H1 (cell line): Measurements from ENCODE around the gene UTP15. TPM values are rescaled to one million over a fixed set of nuclear protein-coding genes. Genes with fewer than 3 reads are reported as not detected.

Experiments used
- CTCF ChIA-PET: fragments of 300-600 bp; sonication (Branson Sonifier 250); formaldehyde crosslinking; loops from one replicate; lab custom pipeline; 2021; ENCODE audit not compliant: partially characterized antibody; lab: Charles Lee
- POLR2A ChIA-PET: fragments of 300-600 bp; sonication (Branson Sonifier 250); formaldehyde crosslinking; loops from one replicate; lab custom pipeline; 2021; ENCODE audit warnings: inconsistent platforms; ENCODE audit not compliant: partially characterized antibody; lab: Charles Lee
- DNase-seq, 2 experiments: peaks; one replicate each; pipeline versions ENCODE4 v3.0.0 to v3.0.0-alpha.2; 2010 to 2022; ENCODE audit warnings: low spot score in 2 of 2, low read depth in 1 of 2, mixed read lengths in 1 of 2
- FAIRE-seq: peaks from 2 replicates; lab custom pipeline; 2011; peaks lifted over from hg19 to GRCh38; lab: Jason Lieb, UNC
- H2AFZ ChIP-seq: 2 replicates; pipeline ENCODE4 v1.8.1; 2012; ENCODE audit warnings: low read length, inconsistent platforms
- H2AK5ac ChIP-seq: 2 replicates; pipeline ENCODE4 v1.6.1; 2013; ENCODE audit warnings: low read depth, low read length
- H2BK120ac ChIP-seq: replicated peaks from 2 replicates; pipeline ENCODE3; 2013; ENCODE audit warnings: low read depth, low read length, inconsistent platforms
- H2BK12ac ChIP-seq: 2 replicates; pipeline ENCODE4 v1.6.1; 2013; ENCODE audit warnings: low read depth, low read length
- H2BK15ac ChIP-seq: 2 replicates; pipeline ENCODE4 v1.6.1; 2013; ENCODE audit warnings: low read length
- H2BK20ac ChIP-seq: 2 replicates; pipeline ENCODE4 v1.6.1; 2013; ENCODE audit warnings: low read length
- H2BK5ac ChIP-seq: 2 replicates; pipeline ENCODE4 v1.6.1; 2013; ENCODE audit warnings: low read depth, low read length
- H3K14ac ChIP-seq: 2 replicates; pipeline ENCODE4 v1.6.1; 2013; ENCODE audit warnings: inconsistent platforms; ENCODE audit not compliant: insufficient read length
- H3K18ac ChIP-seq: 2 replicates; pipeline ENCODE4 v1.6.1; 2013; ENCODE audit warnings: low read length; ENCODE audit errors: extremely low read depth
- H3K23ac ChIP-seq: 2 replicates; pipeline ENCODE4 v1.6.1; 2013; ENCODE audit warnings: inconsistent platforms; ENCODE audit not compliant: insufficient read length
- H3K23me2 ChIP-seq: 2 replicates; pipeline ENCODE4 v1.6.1; 2013; ENCODE audit warnings: low read depth, low read length
- H3K27ac ChIP-seq: 2 replicates; pipeline ENCODE4 v1.6.1; 2011; ENCODE audit warnings: low read depth, low read length, inconsistent platforms
- H3K27me3 ChIP-seq, 4 experiments: replicated peaks in 1 of 4; 1 replicate in 1 of 4; 2 replicates in 3 of 4; pipeline versions ENCODE4 v1.6.1 to v1.8.1; 2011 to 2013; ENCODE audit warnings: low read length in 3 of 4, mild to moderate bottlenecking in 3 of 4, inconsistent platforms in 2 of 4, mixed read lengths in 2 of 4, moderate library complexity in 1 of 4; ENCODE audit not compliant: control insufficient read depth in 3 of 4, insufficient read depth in 3 of 4; ENCODE audit errors: extremely low read depth in 1 of 4
- H3K36me3 ChIP-seq, 4 experiments: 2 replicates each; pipeline versions ENCODE4 v1.6.1 to v1.8.1; 2011 to 2013; ENCODE audit warnings: mild to moderate bottlenecking in 4 of 4, low read length in 3 of 4, moderate library complexity in 2 of 4, control low read depth in 1 of 4, inconsistent platforms in 1 of 4; ENCODE audit not compliant: insufficient read depth in 4 of 4, control insufficient read depth in 2 of 4
- H3K4ac ChIP-seq: replicated peaks from 2 replicates; pipeline ENCODE3; 2013; ENCODE audit warnings: low read length, low read depth, mixed read lengths, inconsistent platforms; ENCODE audit not compliant: insufficient read length
- H3K4me1 ChIP-seq, 4 experiments: replicated peaks in 1 of 4; 1 replicate in 1 of 4; 2 replicates in 3 of 4; pipeline versions ENCODE4 v1.6.1 to v1.8.1; 2011 to 2013; ENCODE audit warnings: low read length in 3 of 4, inconsistent platforms in 2 of 4, mixed read lengths in 1 of 4; ENCODE audit not compliant: insufficient read depth in 4 of 4, control insufficient read depth in 3 of 4
- H3K4me2 ChIP-seq, 2 experiments: 2 replicates each; pipeline versions ENCODE4 v1.6.1 to v1.8.1; 2011 to 2013; ENCODE audit warnings: low read depth in 2 of 2, low read length in 2 of 2, control low read depth in 1 of 2, inconsistent platforms in 1 of 2, mild to moderate bottlenecking in 1 of 2; ENCODE audit not compliant: insufficient read depth in 1 of 2
- H3K4me3 ChIP-seq, 4 experiments: fragments of 200-600, 300-600 bp in 1 of 4; sonication (generic), shearing (Covaris generic), sonication (Bioruptor Twin) in 1 of 4; 2 replicates each; pipeline versions ENCODE4 v1.5.1 to v1.8.1; 2011 to 2016; ENCODE audit warnings: low read length in 4 of 4, low read depth in 3 of 4, control low read depth in 2 of 4, inconsistent platforms in 2 of 4, mild to moderate bottlenecking in 2 of 4, mixed read lengths in 1 of 4, moderate library complexity in 1 of 4; ENCODE audit not compliant: insufficient read depth in 2 of 4; ENCODE audit errors: extremely low read depth in 1 of 4
- H3K56ac ChIP-seq: replicated peaks from 2 replicates; pipeline ENCODE3; 2013; ENCODE audit warnings: low read depth, mild to moderate bottlenecking, mixed read lengths, low read length, inconsistent platforms; ENCODE audit not compliant: insufficient read length
- H3K79me1 ChIP-seq: 2 replicates; pipeline ENCODE4 v1.6.1; 2013; ENCODE audit warnings: low read depth, low read length, control low read depth
- H3K79me2 ChIP-seq, 2 experiments: 2 replicates each; pipeline versions ENCODE4 v1.6.1 to v1.8.1; 2012 to 2013; ENCODE audit warnings: low read length in 2 of 2, mild to moderate bottlenecking in 2 of 2, inconsistent platforms in 1 of 2; ENCODE audit not compliant: insufficient read depth in 2 of 2, control insufficient read depth in 1 of 2
- H3K9ac ChIP-seq, 4 experiments: replicated peaks in 1 of 4; 1 replicate in 1 of 4; 2 replicates in 3 of 4; pipeline versions ENCODE4 v1.6.1 to v1.8.1; 2011 to 2013; ENCODE audit warnings: low read depth in 3 of 4, low read length in 3 of 4, control low read depth in 2 of 4, mild to moderate bottlenecking in 2 of 4, moderate library complexity in 2 of 4, inconsistent platforms in 1 of 4; ENCODE audit errors: extremely low read depth in 1 of 4
- H3K9me3 ChIP-seq, 2 experiments: 2 replicates each; pipeline versions ENCODE4 v1.6.1 to v1.8.1; 2012 to 2013; ENCODE audit warnings: mild to moderate bottlenecking in 2 of 2, moderate library complexity in 2 of 2, control low read depth in 1 of 2, inconsistent platforms in 1 of 2, low read depth in 1 of 2, low read length in 1 of 2, mixed read lengths in 1 of 2; ENCODE audit not compliant: insufficient read depth in 2 of 2
- H4K20me1 ChIP-seq, 2 experiments: replicated peaks in 1 of 2; 2 replicates each; pipeline versions ENCODE3 to v1.8.1; 2011 to 2013; ENCODE audit warnings: inconsistent platforms in 2 of 2, low read length in 2 of 2, mild to moderate bottlenecking in 1 of 2; ENCODE audit not compliant: insufficient read depth in 2 of 2, control insufficient read depth in 1 of 2
- H4K5ac ChIP-seq: 2 replicates; pipeline ENCODE4 v1.6.1; 2013; ENCODE audit warnings: low read length, low read depth, mixed read lengths, inconsistent platforms; ENCODE audit not compliant: insufficient read length
- H4K8ac ChIP-seq: 2 replicates; pipeline ENCODE4 v1.8.0; 2013; ENCODE audit warnings: mild to moderate bottlenecking, moderate library complexity, low read length, inconsistent platforms; ENCODE audit not compliant: insufficient read depth; ENCODE audit errors: extremely low read depth
- H4K91ac ChIP-seq: replicated peaks from 2 replicates; pipeline ENCODE3; 2013; ENCODE audit warnings: low read length, mixed read lengths, inconsistent platforms; ENCODE audit not compliant: insufficient read length
- EZH2 ChIP-seq: fragments of 200-600 bp; sonication (generic); IDR thresholded peaks from 2 replicates; pipeline ENCODE4 v1.7.1; 2012; ENCODE audit warnings: low read depth, mild to moderate bottlenecking, moderate library complexity, low read length, inconsistent platforms; ENCODE audit not compliant: severe bottlenecking
- HDAC2 ChIP-seq, 2 experiments: fragments of 300-600 bp in 1 of 2; sonication (generic) in 1 of 2; IDR thresholded peaks; 2 replicates each; pipeline ENCODE4 v1.6.1; 2011 to 2012; ENCODE audit warnings: low read depth in 2 of 2, low read length in 2 of 2, mild to moderate bottlenecking in 2 of 2, moderate library complexity in 2 of 2, borderline replicate concordance in 1 of 2, inconsistent platforms in 1 of 2
- JUN ChIP-seq: IDR thresholded peaks from 2 replicates; pipeline ENCODE4 v1.6.1; 2011; ENCODE audit warnings: low read depth, mild to moderate bottlenecking, improper control_type of control experiment, low read length
- KDM1A ChIP-seq: fragments of 200-600, 300-600 bp; sonication (generic); IDR thresholded peaks from 2 replicates; pipeline ENCODE4 v1.7.1; 2016; ENCODE audit warnings: mild to moderate bottlenecking, low read length, borderline replicate concordance
- NRF1 ChIP-seq: IDR thresholded peaks from 2 replicates; pipeline ENCODE4 v1.6.1; 2011; ENCODE audit warnings: mild to moderate bottlenecking, low read depth, low read length, improper control_type of control experiment
- PHF8 ChIP-seq: fragments of 200-600 bp; sonication (generic); conservative IDR thresholded peaks from 2 replicates; pipeline ENCODE4 v1.7.1; 2012; ENCODE audit warnings: low read depth, mild to moderate bottlenecking, inconsistent platforms, low read length, moderate library complexity
- RAD21 ChIP-seq, 2 experiments: IDR thresholded peaks in 1 of 2; conservative IDR thresholded peaks in 1 of 2; 2 replicates each; pipeline ENCODE4 v1.6.1; 2011; ENCODE audit warnings: low read depth in 2 of 2, low read length in 2 of 2, improper control_type of control experiment in 1 of 2, inconsistent platforms in 1 of 2, mild to moderate bottlenecking in 1 of 2, moderate library complexity in 1 of 2
- SIN3A ChIP-seq, 2 experiments: IDR thresholded peaks in 1 of 2; conservative IDR thresholded peaks in 1 of 2; 2 replicates each; pipeline ENCODE4 v1.6.1; 2011 to 2012; ENCODE audit warnings: low read length in 2 of 2, improper control_type of control experiment in 1 of 2, low read depth in 1 of 2, mild to moderate bottlenecking in 1 of 2
- SIRT6 ChIP-seq: IDR thresholded peaks from one replicate; pipeline ENCODE4 v1.7.1; 2012; ENCODE audit warnings: low read length, inconsistent platforms
- SIX5 ChIP-seq: IDR thresholded peaks from 2 replicates; pipeline ENCODE4 v1.6.1; 2011; ENCODE audit warnings: mild to moderate bottlenecking, low read depth, low read length
- SUZ12 ChIP-seq: fragments of 200-600 bp; sonication (generic); IDR thresholded peaks from 2 replicates; pipeline ENCODE4 v1.6.1; 2012; ENCODE audit warnings: mild to moderate bottlenecking, inconsistent platforms, low read length, moderate library complexity, mixed read lengths
- WGBS, 2 experiments: shearing (Covaris generic) in 1 of 2; methylation state at CpG; one replicate each; pipeline versions ENCODE4 v1.1.6 to v1.1.7; 2013 to 2015; ENCODE audit warnings: low lambda C conversion rate in 2 of 2, mixed read lengths in 2 of 2, inconsistent platforms in 1 of 2, low coverage in 1 of 2, missing lambda C conversion rate in 1 of 2; ENCODE audit not compliant: insufficient replicate concordance in 2 of 2, insufficient coverage in 1 of 2, insufficient read length in 1 of 2; ENCODE audit errors: extremely low coverage in 1 of 2, missing lambda C conversion rate in 1 of 2; 5-methylcytosine and 5-hydroxymethylcytosine counted together
- polyA plus RNA-seq, 7 experiments: library from polyadenylated mRNA; depleted of rRNA in 3 of 7; stranded (reverse) in 5 of 7; unstranded in 2 of 7; fragments of >200 nt in 5 of 7; fragments of 200-250 nt in 2 of 7; gene quantifications; 1 replicate in 5 of 7; 2 replicates in 1 of 7; 4 replicates in 1 of 7; pipeline versions ENCODE4 v1.2.1 to v1.2.3, GENCODE V29; 2011 to 2013; ENCODE audit warnings: missing spikeins in 2 of 7, mixed read lengths in 2 of 7
- total RNA-seq: library from RNA; stranded (reverse); fragmentation: NEBNext Ultra II Directional; extraction: Animal tissue kit (Norgen Biotek cat#: 25700); gene quantifications from 2 replicates; pipeline ENCODE4 v1.2.1, GENCODE V29; 2021

The UTP15 gene
- total and polyA plus RNA-seq, 2 of the 8 experiments (the other 6 are each of a cell fraction or from before 2014, with no cell fraction given) = 14.3 to 33.6 TPM

DNA sequence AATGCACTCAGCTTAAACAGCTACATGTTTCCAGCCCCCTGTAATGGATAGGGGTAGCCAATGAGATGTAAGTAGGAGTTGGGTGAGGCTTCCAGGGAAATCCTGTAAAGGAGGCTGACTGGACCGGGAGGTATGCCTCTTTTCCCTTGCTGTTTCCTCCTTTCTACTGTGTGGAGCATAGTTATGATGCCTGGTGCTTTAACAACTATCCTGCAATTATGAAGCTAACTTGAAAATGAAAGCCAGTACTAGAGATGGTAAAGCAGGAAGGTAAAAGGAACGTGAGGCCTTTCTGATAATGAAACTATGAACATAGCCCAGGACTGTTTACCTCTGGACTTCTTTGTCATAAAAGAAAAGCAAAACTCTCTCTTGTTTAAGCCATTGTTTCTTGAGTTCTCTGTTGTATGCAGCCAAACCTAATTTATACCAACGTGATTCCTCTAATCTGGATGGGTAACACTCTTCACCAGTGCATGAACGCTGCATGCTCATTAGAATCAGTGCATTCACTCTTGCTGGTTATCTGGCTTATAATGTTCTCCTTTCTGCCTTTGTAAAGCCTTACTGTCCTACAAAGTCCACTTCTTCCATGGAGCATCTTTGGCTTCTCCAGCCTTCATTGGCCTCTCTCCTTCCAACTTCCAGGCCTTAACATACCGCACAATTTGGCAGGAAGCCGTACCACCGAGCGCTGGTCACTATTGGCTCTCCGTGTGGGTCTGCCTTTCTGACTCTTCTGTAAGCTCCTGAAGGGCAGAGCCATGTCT lies 52.2 kb downstream of the UTP15 start:
- Histone ChIP-seq H3K14ac (no peak overlapping the region), H3K9me3 (no peaks in the 10 kb centered on the region), H3K18ac (no peak overlapping the region), H3K23ac (no peak overlapping the region), H2BK5ac (no peak overlapping the region), H4K91ac (no peak overlapping the region), H2BK120ac (no peak overlapping the region), H3K36me3 (no peaks in the 10 kb centered on the region), H3K79me1 (no peaks in the 10 kb centered on the region), H2BK15ac (no peak overlapping the region), H2AFZ (peak overlapping the region; percentile 34; the same call in 1 of the 2 replicates), H3K27me3 (no peaks in the 10 kb centered on the region), H3K79me2 (no peaks in the 10 kb centered on the region), H4K5ac (no peak overlapping the region), H2AK5ac (no peak overlapping the region), H4K20me1 (no peaks in the 10 kb centered on the region), H3K4me2 (no peak overlapping the region), H2BK20ac (no peak overlapping the region), H3K56ac (no peak overlapping the region), H3K4me3 (no peak overlapping the region), H3K4ac (no peak overlapping the region), H3K9ac (no peak overlapping the region), H3K4me1 (0 out of 7 replicates have a peak, but pooled peaks cover 0 to 3% (median 0%) of the 10 kb centered on the region in 4 experiments), H3K23me2 (no peaks in the 10 kb centered on the region), H4K8ac (no peak overlapping the region), H3K27ac (no peak overlapping the region), H2BK12ac (no peak overlapping the region)
- ChIA-PET CTCF (interaction anchor here (2.1 kb wide), 1 partner anchor 16 kb away, joined by 7 read pairs; no protein-coding TSS in a partner anchor), POLR2A (no interaction called here)
- no peak for FAIRE-seq
- DNase-seq = no peak
- WGBS, 2 experiments = 94% methylated on average over 9 of the region's 9 CpGs; no CpG with 5 or more reads in 1 of the 2 experiments
- TF ChIP-seq EZH2 (no peak), HDAC2 (IDR thresholded peaks at IDR 0.05; ENCODE audit: borderline replicate concordance in 1 of 2, low read depth in 2 of 2, low read length in 2 of 2) (no peak), SUZ12 (no peak), SIN3A (conservative IDR thresholded peaks at IDR 0.05 in 1 of 2, IDR thresholded peaks at IDR 0.05 in 1 of 2; ENCODE audit: low read depth in 1 of 2, low read length in 2 of 2) (no peak), RAD21 (IDR thresholded peaks at IDR 0.05 in 1 of 2, conservative IDR thresholded peaks at IDR 0.05 in 1 of 2; ENCODE audit: low read depth in 2 of 2, low read length in 2 of 2) (no peak), PHF8 (no peak), SIX5 (no peak), NRF1 (no peak), KDM1A (no peak), JUN (no peak), SIRT6 (no peak)
